Subcutaneous adipose tissue (tissue), 4 donors: ENCODE results near the gene KHDRBS2. TPM values are rescaled to one million over a fixed set of nuclear protein-coding genes. Genes with fewer than 3 reads are reported as not detected.

Experiments used
- CTCF ChIP-seq: fragments of 450-650 bp; IDR thresholded peaks from one replicate; pipeline ENCODE4 v1.5.1; 2016; ENCODE audit warnings: low read depth, mild to moderate bottlenecking, control low read depth, antibody characterized with exemption, moderate library complexity
- total RNA-seq, 4 donors: library from RNA; depleted of rRNA; stranded (reverse); fragments of >200 nt; gene quantifications; one replicate each; pipeline ENCODE4 v1.1.0, GENCODE V29; 2016

Gene KHDRBS2
- total RNA-seq, 4 donors from 2014 or later: 0.34 to 0.44 TPM; not detected in 2

GRCh38 chr6:62192593-62192992 is 93.4 kb downstream of the KHDRBS2 start:
- TF ChIP-seq CTCF: no peak

- no peak for TF ChIP-seq CTCF
Observed at GRCh38 chr6:62175195-62175594, 110.8 kb downstream of the KHDRBS2 start.

GRCh38 chr6:62174548-62174947 is 111.5 kb downstream of the KHDRBS2 start:
- no peak for TF ChIP-seq CTCF

- no peak for TF ChIP-seq CTCF
Observed at GRCh38 chr6:62167736-62168135, 118.3 kb downstream of the KHDRBS2 start.

GRCh38 chr6:62162858-62163257 is 123.2 kb downstream of the KHDRBS2 start:
- no peak for TF ChIP-seq CTCF

- no peak for TF ChIP-seq CTCF
Observed at GRCh38 chr6:62152796-62153195, 133.2 kb downstream of the KHDRBS2 start.

GRCh38 chr6:62150048-62150663 is 135.9 kb downstream of the KHDRBS2 start:
- no peak for TF ChIP-seq CTCF
